HG02884 (cell line): ENCODE data around the gene TNFSF18.
"Not testable (repeated sequence)": the region's sequence is repeated elsewhere in the genome, so short reads cannot be mapped to it uniquely, and the experiment has no call there.

Experiments
- ATAC-seq: cut with Tn5 transposase; IDR thresholded peaks from one replicate; pipeline ENCODE4 v1.9.1; 2021; ENCODE audit warnings: mild to moderate bottlenecking, moderate library complexity; ENCODE audit not compliant: unreplicated experiment

TNFSF18 gene, protein sequence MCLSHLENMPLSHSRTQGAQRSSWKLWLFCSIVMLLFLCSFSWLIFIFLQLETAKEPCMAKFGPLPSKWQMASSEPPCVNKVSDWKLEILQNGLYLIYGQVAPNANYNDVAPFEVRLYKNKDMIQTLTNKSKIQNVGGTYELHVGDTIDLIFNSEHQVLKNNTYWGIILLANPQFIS

GRCh38 chr1:173050865-173051264 is at the start of gene TNFSF18:
TSS of gene TNFSF18 (minus strand) at chr1:173050941. CDS start at chr1:173050896, 45 bp downstream.
- no peak for ATAC-seq

DNA sequence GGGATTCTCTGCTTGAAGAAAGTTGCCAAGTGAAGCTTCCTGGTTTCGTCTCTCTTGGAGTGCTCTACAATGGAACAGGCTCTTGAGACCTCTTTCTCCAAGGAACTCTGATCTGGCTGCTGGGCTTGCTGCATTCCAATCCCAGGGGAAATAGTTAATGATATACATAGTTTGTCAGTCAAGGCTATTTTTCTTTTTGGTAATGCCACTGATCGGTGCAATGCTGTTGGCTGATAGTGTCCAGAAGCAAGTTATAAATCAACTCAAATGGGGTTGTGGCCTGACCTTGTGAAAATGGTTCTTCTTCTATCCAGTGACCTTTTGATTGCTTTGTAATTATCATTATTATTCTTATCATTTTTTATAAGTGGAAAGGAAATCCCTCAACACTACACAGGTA is 48.4 kb upstream of the TNFSF18 start:
- no peak for ATAC-seq

- ATAC-seq = no peak
These were observed 47.4 kb upstream of the TNFSF18 start for GRCh38 chr1:173098117-173098516.

DNA sequence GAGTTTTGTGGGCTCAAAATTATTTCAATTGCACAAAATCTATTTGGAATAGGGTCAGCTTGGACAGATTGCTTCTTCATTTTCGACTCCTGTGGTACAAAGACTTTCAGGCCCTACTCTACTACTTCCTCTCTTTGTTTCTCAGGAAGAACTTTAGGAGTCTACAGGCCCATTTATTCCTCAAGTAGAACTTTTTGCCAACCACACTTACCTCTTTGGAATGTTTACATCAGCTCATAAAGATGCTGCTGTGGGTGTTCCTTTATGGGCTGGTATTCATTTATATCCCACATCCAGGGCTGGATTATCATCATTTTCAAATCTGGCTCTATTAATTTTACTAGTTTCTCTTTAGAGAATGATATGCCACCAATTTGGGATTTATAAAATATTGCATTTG is 46.3 kb upstream of the TNFSF18 start:
- ATAC-seq = no peak

DNA sequence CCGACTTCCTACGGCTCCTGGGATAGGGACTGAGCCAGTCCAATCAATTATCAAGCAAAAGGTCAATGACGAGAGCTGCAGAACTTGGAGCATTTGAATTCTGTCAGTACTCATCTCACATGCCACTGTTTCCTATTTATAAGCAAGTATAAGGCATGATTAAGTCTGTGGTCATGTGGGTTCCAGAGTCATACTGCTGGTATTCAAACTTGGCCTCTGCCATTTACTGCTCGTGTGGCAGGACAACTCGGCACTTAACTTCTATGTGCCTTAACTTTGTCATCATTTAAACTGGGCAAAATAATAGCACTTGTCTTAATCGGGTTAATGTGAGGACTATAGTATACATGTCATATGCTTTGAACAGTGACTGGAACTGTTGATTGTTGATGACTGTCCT is 44.9 kb upstream of the TNFSF18 start:
- ATAC-seq = no peak

- no peak for ATAC-seq
These were observed 43.8 kb upstream of the TNFSF18 start for GRCh38 chr1:173094541-173094940.

DNA sequence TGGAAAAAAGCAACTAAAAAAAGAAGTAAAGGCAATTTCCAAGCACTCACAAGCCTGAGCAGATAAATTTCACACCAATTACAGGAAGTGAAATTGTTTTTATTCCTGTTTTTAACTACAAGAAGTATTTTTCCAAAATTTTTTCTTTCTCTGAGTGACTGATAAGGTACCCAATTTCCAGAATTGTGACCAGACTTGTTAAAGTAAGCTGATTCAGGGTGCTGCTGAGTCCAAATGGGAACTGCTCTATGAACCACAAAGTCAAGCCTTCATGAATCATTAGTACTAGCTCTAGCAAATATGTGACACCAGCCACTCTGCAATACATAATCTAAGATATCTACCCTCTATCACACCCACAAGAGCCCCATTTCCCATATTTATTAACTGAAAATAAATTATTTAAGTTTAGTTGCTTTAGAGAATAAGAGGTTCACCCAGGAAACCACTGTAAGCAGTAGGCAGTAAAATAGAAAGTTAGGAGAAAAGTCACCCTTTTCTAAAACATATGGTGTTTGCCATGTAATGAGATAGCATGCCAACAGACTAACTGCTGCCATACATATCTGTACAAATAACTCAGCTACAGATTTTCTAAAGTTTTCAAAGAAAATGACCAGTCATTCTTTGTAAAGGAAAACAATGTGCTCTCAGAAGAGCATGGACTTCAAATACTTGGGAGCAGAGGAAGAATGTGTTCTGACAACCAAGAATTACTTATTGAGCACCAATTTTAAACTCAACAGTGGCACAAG is 43.1 kb upstream of the TNFSF18 start:
- ATAC-seq = no peak

GRCh38 chr1:173084292-173084691 is 33.6 kb upstream of the TNFSF18 start:
- ATAC-seq = no peak

GRCh38 chr1:173082913-173083312 is 32.2 kb upstream of the TNFSF18 start:
- ATAC-seq = no peak

DNA sequence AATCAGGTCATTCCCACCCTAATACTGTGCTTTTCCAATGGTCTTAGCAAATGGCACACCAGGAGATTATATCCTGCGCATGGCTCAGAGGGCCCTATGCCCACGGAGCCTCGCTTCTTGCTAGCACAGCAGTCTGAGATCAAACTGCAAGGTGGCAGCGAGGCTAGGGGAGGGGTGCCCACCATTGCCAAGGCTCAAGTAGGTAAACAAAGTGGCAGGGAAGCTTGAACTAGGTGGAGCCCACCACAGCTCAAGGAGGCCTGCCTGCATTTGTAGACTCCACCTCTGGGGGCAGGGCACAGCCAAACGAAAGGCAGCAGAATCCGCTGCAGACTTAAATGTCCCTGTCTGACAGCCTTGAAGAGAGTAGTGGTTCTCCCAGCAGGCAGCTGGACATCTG is 23.5 kb upstream of the TNFSF18 start:
- ATAC-seq = not testable (repeated sequence)

DNA sequence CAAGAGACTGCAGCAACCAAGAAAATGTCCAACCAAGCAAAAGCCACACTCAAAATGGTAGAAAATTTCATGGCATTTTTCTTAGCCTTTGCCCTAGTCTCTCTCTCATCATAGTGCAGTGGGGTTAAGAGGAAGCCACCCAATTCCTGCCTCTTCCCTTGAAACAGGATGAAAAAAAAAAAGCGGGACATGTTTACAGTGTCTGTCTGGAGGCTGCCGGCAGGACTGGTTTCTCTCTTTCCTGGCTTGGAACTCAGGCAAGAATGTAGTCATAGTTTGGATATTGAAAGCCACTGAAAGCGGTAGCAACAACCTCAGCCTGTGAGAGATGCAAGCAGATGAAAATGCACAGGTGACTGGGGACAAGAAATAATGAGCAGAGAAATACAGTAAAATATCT is 13.3 kb upstream of the TNFSF18 start:
- no peak for ATAC-seq

- ATAC-seq = no peak
These were observed 12.4 kb upstream of the TNFSF18 start for GRCh38 chr1:173063171-173063570.

DNA sequence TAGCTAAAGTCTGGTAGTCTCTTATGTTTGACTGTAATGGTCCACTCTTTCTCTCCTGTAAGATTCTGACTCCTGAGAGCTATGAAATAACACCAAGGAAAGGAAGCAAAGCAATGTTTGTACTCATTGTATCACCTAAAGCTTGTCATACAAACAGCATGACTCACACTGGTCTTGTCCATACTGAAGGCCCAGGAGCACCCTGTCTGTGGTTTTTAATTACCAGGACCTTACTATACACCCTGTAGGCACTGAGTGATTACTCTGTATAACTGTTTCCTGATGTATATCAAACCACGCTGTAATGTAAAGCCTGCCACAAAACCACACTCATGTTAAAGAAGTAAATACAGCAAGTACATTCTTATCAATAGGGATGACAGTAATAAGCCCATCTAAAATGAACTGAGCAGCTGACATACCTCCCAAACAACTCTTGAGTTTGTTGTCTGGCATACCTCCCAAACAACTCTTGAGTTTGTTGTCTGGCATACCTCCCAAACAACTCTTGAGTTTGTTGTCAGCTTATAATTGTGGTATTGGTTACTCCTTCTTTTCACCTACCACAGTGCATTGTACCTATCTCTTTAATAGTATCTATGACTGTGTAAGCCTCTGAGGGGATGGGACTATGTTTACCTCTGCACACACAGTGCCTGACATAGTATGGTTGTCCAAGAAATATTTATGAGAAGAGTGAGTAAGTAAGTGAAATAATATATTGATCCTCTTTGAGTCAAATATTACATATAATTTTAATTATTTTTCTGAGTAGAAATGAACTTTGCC is 11.6 kb upstream of the TNFSF18 start:
- no peak for ATAC-seq

GRCh38 chr1:173058556-173058955 is 7.8 kb upstream of the TNFSF18 start:
- no peak for ATAC-seq

- no peak for ATAC-seq
These were observed 7.2 kb upstream of the TNFSF18 start for GRCh38 chr1:173057984-173058383.

GRCh38 chr1:173056365-173056764 is 5.6 kb upstream of the TNFSF18 start:
- no peak for ATAC-seq

DNA sequence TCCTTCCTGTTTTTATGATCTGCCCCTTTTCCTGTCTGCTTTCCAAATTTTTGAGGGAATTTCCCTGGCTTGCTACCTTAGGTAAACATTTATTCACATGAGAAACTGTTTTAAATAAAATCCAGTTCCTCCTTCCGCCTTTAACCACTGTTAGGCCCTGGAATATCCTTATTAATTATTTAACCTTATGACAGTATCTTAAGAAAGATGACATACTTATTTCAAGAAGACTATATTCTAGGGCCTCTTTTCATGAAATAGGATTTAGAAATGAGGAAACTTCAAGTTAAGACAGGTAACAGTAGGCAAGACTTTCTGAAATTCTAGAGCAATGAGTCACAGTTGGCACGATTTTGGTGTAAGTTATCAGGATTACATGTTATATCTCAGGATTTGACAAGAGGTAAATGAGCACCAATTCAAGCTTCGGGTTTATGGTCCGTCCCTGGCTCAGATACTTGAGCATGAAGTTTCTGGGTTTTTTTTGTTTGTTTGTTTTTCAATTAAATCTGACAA is 2.0 kb upstream of the TNFSF18 start:
- no peak for ATAC-seq

- ATAC-seq = no peak
These were observed 1.5 kb downstream of the TNFSF18 start for GRCh38 chr1:173049322-173049633.

DNA sequence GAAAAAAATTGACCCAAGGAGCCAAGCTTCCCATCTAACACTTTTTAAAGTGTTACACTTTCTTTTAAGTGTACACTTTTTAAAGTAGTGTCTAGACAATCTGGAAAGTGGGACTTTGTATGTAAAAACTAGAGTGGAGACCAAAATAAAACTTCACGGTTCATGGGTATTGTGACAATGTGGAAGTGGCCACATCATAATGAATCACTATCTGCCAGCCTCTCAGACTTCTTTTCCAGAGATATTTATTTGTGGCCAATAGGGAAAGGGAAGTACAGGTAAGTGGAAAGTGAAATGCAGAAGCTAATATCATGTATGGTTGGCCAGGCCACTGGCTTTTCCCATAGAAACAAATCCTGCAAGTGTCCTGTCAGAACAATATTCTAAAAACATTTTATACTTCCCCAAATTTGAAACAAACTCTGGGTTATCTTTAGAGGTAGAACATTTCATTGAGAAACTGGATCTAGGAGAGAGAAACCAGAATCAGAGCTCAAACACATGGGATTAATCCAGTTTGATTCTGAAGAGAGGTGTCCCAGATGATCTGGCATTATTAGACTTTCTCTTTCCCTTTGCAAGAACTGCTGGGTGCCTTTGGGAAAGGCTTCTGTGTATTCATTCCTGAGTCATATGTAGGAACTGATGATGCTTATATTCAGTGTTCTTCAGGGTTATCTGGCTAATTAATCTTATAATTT is 2.0 kb downstream of the TNFSF18 start:
- no peak for ATAC-seq

DNA sequence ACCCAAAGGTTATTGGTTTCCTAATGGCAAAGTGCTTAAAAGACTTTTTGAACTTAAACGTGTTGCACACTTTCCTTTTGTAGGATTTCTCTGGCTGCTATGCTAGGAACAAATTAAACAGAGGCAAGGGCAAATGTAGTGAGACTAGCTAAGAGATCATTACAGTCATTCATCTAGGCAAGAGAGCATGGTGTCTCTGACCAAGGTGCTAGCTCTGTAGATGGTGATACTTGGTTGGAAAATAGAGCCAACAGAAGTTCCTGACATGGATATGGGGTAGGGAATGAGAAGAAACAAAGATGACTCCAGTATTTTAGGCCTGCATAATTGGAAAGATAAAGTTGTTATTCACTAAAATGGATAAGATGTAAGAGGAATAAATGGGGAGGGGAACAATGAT is 6.1 kb downstream of the TNFSF18 start:
- no peak for ATAC-seq

GRCh38 chr1:173043253-173043652 is 7.5 kb downstream of the TNFSF18 start:
- ATAC-seq = no peak
